ENCODE measurements around the gene SNX18.

SNX18 gene

GRCh38 chr5:54540286-54540685, 22.7 kb downstream of the SNX18 start:
- Histone ChIP-seq H3F3A (ENCODE audit: low read depth) (no peaks in the 10 kb centered on the region), H3K4me3 (ENCODE audit: low read length, poor library complexity, severe bottlenecking) (no peak overlapping the region), H3K4me1 (ENCODE audit: insufficient read depth, low read length, poor library complexity, severe bottlenecking) (peaks cover 3% of the 10 kb centered on the region), H4K20me1 (ENCODE audit: insufficient read depth, low read length, poor library complexity, severe bottlenecking) (no peaks in the 10 kb centered on the region), H3K9me3 (ENCODE audit: insufficient read depth, low read depth, low read length) (no peaks in the 10 kb centered on the region), H2AFZ (ENCODE audit: low read length) (no peak overlapping the region), H3K4me2 (ENCODE audit: low read depth, low read length, poor library complexity, severe bottlenecking) (no peak overlapping the region), H3K79me2 (ENCODE audit: insufficient read depth, low read length) (no peaks in the 10 kb centered on the region; the same call in 1 of the 2 replicates), H3K9ac (ENCODE audit: low read depth, low read length, poor library complexity, severe bottlenecking) (no peak overlapping the region), H3K36me3 (ENCODE audit: insufficient read depth, low read length) (0 out of 2 replicates have a peak, but pooled peaks cover 3% of the 10 kb centered on the region), H3K9me2 (replicated peaks; ENCODE audit: low read depth, low read length) (no peaks in the 10 kb centered on the region), H3K27me3 (ENCODE audit: insufficient read depth, low read length, poor library complexity, severe bottlenecking) (no peaks in the 10 kb centered on the region)
- no peak for TF ChIP-seq EZH2phosphoT487 (IDR thresholded peaks at IDR 0.05; ENCODE audit: borderline replicate concordance)
- no peak for TF ChIP-seq CTCF (conservative IDR thresholded peaks at IDR 0.05; ENCODE audit: low read length)

- H3K27me3 ChIP-seq (ENCODE audit: insufficient read depth, low read length, poor library complexity, severe bottlenecking): no peaks in the 10 kb centered on the region
- no peaks in the 10 kb centered on the region for H3F3A ChIP-seq (ENCODE audit: low read depth)
- no peak overlapping the region for H3K9ac ChIP-seq (ENCODE audit: low read depth, low read length, poor library complexity, severe bottlenecking)
- H3K79me2 ChIP-seq (ENCODE audit: insufficient read depth, low read length): no peaks in the 10 kb centered on the region; the same call in 1 of the 2 replicates
- 0 out of 2 replicates have a peak, but pooled peaks cover 3% of the 10 kb centered on the region for H3K36me3 ChIP-seq (ENCODE audit: insufficient read depth, low read length)
- peaks cover under 1% of the 10 kb centered on the region for H3K4me1 ChIP-seq (ENCODE audit: insufficient read depth, low read length, poor library complexity, severe bottlenecking)
- no peaks in the 10 kb centered on the region for H3K9me3 ChIP-seq (ENCODE audit: insufficient read depth, low read depth, low read length)
- no peaks in the 10 kb centered on the region for H3K9me2 ChIP-seq (replicated peaks; ENCODE audit: low read depth, low read length)
- H3K4me2 ChIP-seq (ENCODE audit: low read depth, low read length, poor library complexity, severe bottlenecking): no peak overlapping the region
- no peak overlapping the region for H2AFZ ChIP-seq (ENCODE audit: low read length)
- TF ChIP-seq EZH2phosphoT487 (IDR thresholded peaks at IDR 0.05; ENCODE audit: borderline replicate concordance) (no peak), CTCF (conservative IDR thresholded peaks at IDR 0.05; ENCODE audit: low read length) (no peak)
- no peaks in the 10 kb centered on the region for H4K20me1 ChIP-seq (ENCODE audit: insufficient read depth, low read length, poor library complexity, severe bottlenecking)
- no peak overlapping the region for H3K4me3 ChIP-seq (ENCODE audit: low read length, poor library complexity, severe bottlenecking)
Observed at GRCh38 chr5:54541823-54542783, 24.5 kb downstream of the SNX18 start.

- Histone ChIP-seq H3K9me2 (replicated peaks; ENCODE audit: low read depth, low read length) (no peaks in the 10 kb centered on the region), H4K20me1 (ENCODE audit: insufficient read depth, low read length, poor library complexity, severe bottlenecking) (no peaks in the 10 kb centered on the region), H3K4me1 (ENCODE audit: insufficient read depth, low read length, poor library complexity, severe bottlenecking) (no peaks in the 10 kb centered on the region), H3K27me3 (ENCODE audit: insufficient read depth, low read length, poor library complexity, severe bottlenecking) (no peaks in the 10 kb centered on the region), H3K4me2 (ENCODE audit: low read depth, low read length, poor library complexity, severe bottlenecking) (no peak overlapping the region), H3K79me2 (ENCODE audit: insufficient read depth, low read length) (no peaks in the 10 kb centered on the region; the same call in 1 of the 2 replicates), H2AFZ (ENCODE audit: low read length) (no peak overlapping the region), H3K4me3 (ENCODE audit: low read length, poor library complexity, severe bottlenecking) (no peak overlapping the region), H3K9ac (ENCODE audit: low read depth, low read length, poor library complexity, severe bottlenecking) (no peak overlapping the region), H3K36me3 (ENCODE audit: insufficient read depth, low read length) (0 out of 2 replicates have a peak, but pooled peaks cover 3% of the 10 kb centered on the region), H3F3A (ENCODE audit: low read depth) (no peaks in the 10 kb centered on the region), H3K9me3 (ENCODE audit: insufficient read depth, low read depth, low read length) (no peaks in the 10 kb centered on the region)
- TF ChIP-seq EZH2phosphoT487 (IDR thresholded peaks at IDR 0.05; ENCODE audit: borderline replicate concordance) (no peak), CTCF (conservative IDR thresholded peaks at IDR 0.05; ENCODE audit: low read length) (no peak)
Observed at GRCh38 chr5:54544044-54544443, 26.5 kb downstream of the SNX18 start.

All from Loucy (cell line).